GM12878 (cell line): ENCODE data around the gene TMEM184C. TPM values are rescaled to one million over a fixed set of nuclear protein-coding genes. Genes with fewer than 3 reads are reported as not detected.

ENCODE experiments used
- CBFB ChIP-seq: IDR thresholded peaks from 2 replicates; pipeline ENCODE4 v1.6.1; 2016; ENCODE audit warnings: antibody characterized with exemption, low read depth
- CREM ChIP-seq: IDR thresholded peaks from 2 replicates; pipeline ENCODE4 v1.6.1; 2014; ENCODE audit warnings: antibody characterized with exemption, low read depth
- CTCF ChIP-seq, 3 experiments: IDR thresholded peaks in 2 of 3; conservative IDR thresholded peaks in 1 of 3; 2 replicates each; pipeline ENCODE4 v1.5.1; 2011; ENCODE audit warnings: low read depth in 3 of 3, low read length in 3 of 3, mild to moderate bottlenecking in 3 of 3, control low read depth in 2 of 3, moderate library complexity in 2 of 3, inconsistent platforms in 1 of 3, mixed read lengths in 1 of 3; ENCODE audit not compliant: control insufficient read depth in 2 of 3, insufficient read depth in 1 of 3; ENCODE audit errors: extremely low read depth in 1 of 3
- DPF2 ChIP-seq: fragments of 450-650 bp; IDR thresholded peaks from 2 replicates; pipeline ENCODE4 v1.6.1; 2017; ENCODE audit warnings: mild to moderate bottlenecking
- ETV6 ChIP-seq, 2 experiments: fragments of 450-650 bp in 1 of 2; IDR thresholded peaks in 1 of 2; conservative IDR thresholded peaks in 1 of 2; 2 replicates each; pipeline ENCODE4 v1.6.1; 2014; ENCODE audit warnings: antibody characterized with exemption in 1 of 2, borderline replicate concordance in 1 of 2, low read depth in 1 of 2, mild to moderate bottlenecking in 1 of 2, moderate library complexity in 1 of 2
- IKZF1 ChIP-seq: fragments of 450-650 bp; conservative IDR thresholded peaks from 2 replicates; pipeline ENCODE4 v1.6.1; 2017; ENCODE audit warnings: antibody characterized with exemption, mild to moderate bottlenecking
- NFXL1 ChIP-seq: fragments of 450-650 bp; IDR thresholded peaks from 2 replicates; pipeline ENCODE4 v1.6.1; 2017; ENCODE audit warnings: antibody characterized with exemption, mild to moderate bottlenecking, borderline replicate concordance
- NFYB ChIP-seq: IDR thresholded peaks from 2 replicates; pipeline ENCODE4 v1.6.1; 2011; ENCODE audit warnings: low read depth, mild to moderate bottlenecking, low read length, improper control_type of control experiment, moderate library complexity; ENCODE audit not compliant: insufficient read depth
- NR2C1 ChIP-seq: fragments of 450-650 bp; IDR thresholded peaks from 2 replicates; pipeline ENCODE4 v1.6.1; 2017; ENCODE audit warnings: antibody characterized with exemption, mild to moderate bottlenecking, moderate library complexity
- NR2F1 ChIP-seq: fragments of 450-650 bp; conservative IDR thresholded peaks from 2 replicates; pipeline ENCODE4 v1.6.1; 2017; ENCODE audit warnings: mild to moderate bottlenecking
- PAX8 ChIP-seq: fragments of 450-650 bp; IDR thresholded peaks from 2 replicates; pipeline ENCODE4 v1.6.1; 2017; ENCODE audit warnings: mild to moderate bottlenecking, moderate library complexity
- RCOR1 ChIP-seq: conservative IDR thresholded peaks from 2 replicates; pipeline ENCODE4 v1.6.1; 2012; ENCODE audit warnings: low read depth, low read length, improper control_type of control experiment
- RELA ChIP-seq: fragments of 450-650 bp; IDR thresholded peaks from 2 replicates; pipeline ENCODE4 v1.8.0; 2014; ENCODE audit warnings: borderline replicate concordance; ENCODE audit not compliant: partially characterized antibody
- RELB ChIP-seq: fragments of 450-650 bp; IDR thresholded peaks from 2 replicates; pipeline ENCODE4 v1.6.1; 2017; ENCODE audit warnings: low read depth, mild to moderate bottlenecking, moderate library complexity
- REST ChIP-seq: IDR thresholded peaks from 2 replicates; pipeline ENCODE4 v1.6.1; 2012; ENCODE audit warnings: mild to moderate bottlenecking, low read depth, low read length
- TCF3 ChIP-seq: IDR thresholded peaks from 2 replicates; pipeline ENCODE4 v1.6.1; 2012; ENCODE audit warnings: low read depth, mild to moderate bottlenecking, low read length, borderline replicate concordance; ENCODE audit not compliant: insufficient read depth
- USF1 ChIP-seq: IDR thresholded peaks from 2 replicates; pipeline ENCODE4 v1.6.1; 2011; ENCODE audit warnings: borderline replicate concordance, low read depth, mild to moderate bottlenecking, moderate library complexity, mixed read lengths, low read length; ENCODE audit not compliant: insufficient read depth; ENCODE audit errors: extremely low read length
- polyA plus RNA-seq, 11 experiments: library from polyadenylated mRNA; depleted of rRNA in 4 of 11; unstranded in 6 of 11; stranded (reverse) in 5 of 11; fragments of >200 nt; fragmentation: Nextera tagmentation in 4 of 11; fragmentation: Illumina TruSeq in 1 of 11; extraction: Ambion mirVana in 4 of 11; extraction: Trizol in 1 of 11; gene quantifications; 1 replicate in 1 of 11; 2 replicates in 10 of 11; pipeline versions ENCODE4 v1.2.1 to v1.2.3, GENCODE V29; 2011 to 2016; ENCODE audit warnings: inconsistent platforms in 2 of 11, missing spikeins in 2 of 11, low read depth in 1 of 11
- total RNA-seq, 4 experiments: library from RNA; depleted of rRNA in 3 of 4; stranded (reverse); fragments of >200 nt in 3 of 4; fragmentation: Illumina TruSeq in 1 of 4; extraction: Trizol in 1 of 4; gene quantifications; 2 replicates each; pipeline versions ENCODE4 v1.2.1 to v1.2.3, GENCODE V29; 2013 to 2021
- TF ChIP-seq, protein P1 (sequence below): fragments of 150-350 bp; IDR thresholded peaks from 2 replicates; pipeline ENCODE4 v1.6.1; 2014; ENCODE audit warnings: mild to moderate bottlenecking, low read depth, low read length
- TF ChIP-seq, protein P2 (sequence below): IDR thresholded peaks from 2 replicates; pipeline ENCODE4 v1.6.1; 2012; ENCODE audit warnings: low read depth, low read length, improper control_type of control experiment

The TMEM184C gene
- total and polyA plus RNA-seq, 10 of the 15 experiments (the other 5 are each of a cell fraction or from before 2014, with no cell fraction given), result 3.4 to 22.6 (median 18.2) TPM

DNA sequence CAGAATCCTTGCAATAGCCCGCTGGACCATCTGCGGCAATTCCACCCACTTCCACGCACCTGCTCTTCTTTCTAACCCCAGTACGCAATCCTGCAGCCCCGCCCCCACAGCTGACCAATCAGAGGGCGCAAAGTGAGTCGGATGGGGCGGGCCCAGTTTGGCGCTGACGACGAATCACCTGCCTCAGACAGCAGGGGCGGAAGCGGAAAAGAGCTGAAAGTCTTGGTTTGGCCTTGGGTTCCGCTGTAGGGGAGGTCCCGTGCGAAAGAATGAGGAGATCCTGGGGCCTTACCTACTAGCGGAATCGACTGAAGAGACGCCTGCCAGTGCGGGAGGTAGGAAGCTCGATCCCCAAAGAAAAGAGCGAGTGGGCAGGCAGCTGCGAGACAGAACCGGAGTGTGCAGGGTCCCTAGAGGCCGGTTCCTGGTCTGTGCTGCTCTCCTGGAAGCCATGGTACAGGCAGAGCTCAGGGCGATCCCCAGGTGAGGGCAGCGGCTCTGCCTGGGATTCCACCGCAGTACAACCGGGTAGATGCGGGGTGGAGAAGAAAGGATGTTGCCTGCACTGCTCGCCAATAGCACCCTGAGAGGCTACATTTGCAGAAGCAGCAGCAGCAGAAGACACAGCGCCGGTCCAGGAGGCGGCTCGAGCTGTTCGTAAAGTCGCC, at the start of gene TMEM184C (continued):
- TF ChIP-seq CTCF (IDR thresholded peaks at IDR 0.05 in 2 of 3, conservative IDR thresholded peaks at IDR 0.05 in 1 of 3; ENCODE audit: control insufficient read depth in 2 of 3, extremely low read depth in 1 of 3, insufficient read depth in 1 of 3, low read depth in 3 of 3, low read length in 3 of 3) (no peak), NFYB (peak; percentile 86), RELA (peak; percentile 62), NR2F1 (no peak), NFXL1 (no peak), RCOR1 (no peak), USF1 (no peak), NR2C1 (no peak), TCF3 (no peak), ETV6 (conservative IDR thresholded peaks at IDR 0.05 in 1 of 2, IDR thresholded peaks at IDR 0.05 in 1 of 2; ENCODE audit: borderline replicate concordance in 1 of 2, low read depth in 1 of 2) (no peak), IKZF1 (peak; percentile 64; the same call in 1 of the 2 replicates), CREM (peak; percentile 52; the same call in 1 of the 2 replicates), REST (no peak), CBFB (peak; percentile 57; the same call in 1 of the 2 replicates), RELB (peak; percentile 63; the same call in 1 of the 2 replicates), PAX8 (no peak), DPF2 (no peak)
- TF ChIP-seq, protein P1, sequence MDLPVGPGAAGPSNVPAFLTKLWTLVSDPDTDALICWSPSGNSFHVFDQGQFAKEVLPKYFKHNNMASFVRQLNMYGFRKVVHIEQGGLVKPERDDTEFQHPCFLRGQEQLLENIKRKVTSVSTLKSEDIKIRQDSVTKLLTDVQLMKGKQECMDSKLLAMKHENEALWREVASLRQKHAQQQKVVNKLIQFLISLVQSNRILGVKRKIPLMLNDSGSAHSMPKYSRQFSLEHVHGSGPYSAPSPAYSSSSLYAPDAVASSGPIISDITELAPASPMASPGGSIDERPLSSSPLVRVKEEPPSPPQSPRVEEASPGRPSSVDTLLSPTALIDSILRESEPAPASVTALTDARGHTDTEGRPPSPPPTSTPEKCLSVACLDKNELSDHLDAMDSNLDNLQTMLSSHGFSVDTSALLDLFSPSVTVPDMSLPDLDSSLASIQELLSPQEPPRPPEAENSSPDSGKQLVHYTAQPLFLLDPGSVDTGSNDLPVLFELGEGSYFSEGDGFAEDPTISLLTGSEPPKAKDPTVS, result no peak
- TF ChIP-seq, protein P2, sequence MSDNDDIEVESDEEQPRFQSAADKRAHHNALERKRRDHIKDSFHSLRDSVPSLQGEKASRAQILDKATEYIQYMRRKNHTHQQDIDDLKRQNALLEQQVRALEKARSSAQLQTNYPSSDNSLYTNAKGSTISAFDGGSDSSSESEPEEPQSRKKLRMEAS, result peak; percentile 31; the same call in 1 of the 2 replicates
